ENCODE results near the gene TNIP1. TPM values are rescaled to one million over a fixed set of nuclear protein-coding genes. Genes with fewer than 3 reads are reported as not detected.

The TNIP1 gene
- 112 and 114 TPM in 2 replicates for total RNA-seq

GRCh38 chr5:151080613-151081430 lies at the start of gene TNIP1:
TNIP1 (minus strand) TSS chr5:151081034; CDS start chr5:151065095, 15,939 bp downstream.

GRCh38 chr5:151020304-151021110 lies 60.3 kb downstream of the TNIP1 start, which contains the start of gene GPX3:
GPX3 (plus strand) TSS chr5:151020591; CDS start chr5:151020655, 64 bp downstream.

Other genes with a start within 250 kb of the TNIP1 start
- not detected in 2 replicates for gene IRGM, start 234.5 kb downstream of the TNIP1 start, total RNA-seq
- gene ZNF300, start 176.1 kb downstream of the TNIP1 start, total RNA-seq: 3.7 and 4.0 TPM in 2 replicates
- 31.5 and 46.1 TPM in 2 replicates for gene GPX3, start 60.4 kb downstream of the TNIP1 start, total RNA-seq
- gene ANXA6, start 76.7 kb upstream of the TNIP1 start, total RNA-seq: 12.3 and 13.9 TPM in 2 replicates
- 2.8 and 3.1 TPM in 2 replicates for gene CCDC69, start 143.1 kb upstream of the TNIP1 start, total RNA-seq
- 125 and 156 TPM in 2 replicates for gene GM2A, start 172.2 kb upstream of the TNIP1 start, total RNA-seq
- not detected in 2 replicates for gene SLC36A3, start 222.7 kb upstream of the TNIP1 start, total RNA-seq

All from airway epithelial cell (primary cell).